Duodenal mucosa (tissue), 2 donors: Measurements from ENCODE around the gene VASN.

ENCODE experiments used
- H3K27ac ChIP-seq: one replicate; pipeline ENCODE4 v1.7.0; 2013; ENCODE audit warnings: low read depth, low read length
- H3K27me3 ChIP-seq, 2 donors: one replicate each; pipeline ENCODE4 v1.7.0; 2013; ENCODE audit warnings: low read length in 2 of 2, control low read depth in 1 of 2; ENCODE audit not compliant: insufficient read depth in 2 of 2, control insufficient read depth in 1 of 2
- H3K36me3 ChIP-seq, 2 donors: one replicate each; pipeline ENCODE4 v1.7.0; 2013; ENCODE audit warnings: low read length in 2 of 2, control low read depth in 1 of 2; ENCODE audit not compliant: insufficient read depth in 2 of 2, control insufficient read depth in 1 of 2
- H3K4me1 ChIP-seq, 2 donors: one replicate each; pipeline ENCODE4 v1.7.0; 2013; ENCODE audit warnings: low read length in 2 of 2, control low read depth in 1 of 2; ENCODE audit not compliant: insufficient read depth in 2 of 2, control insufficient read depth in 1 of 2
- H3K4me3 ChIP-seq, 2 donors: one replicate each; pipeline ENCODE4 v1.7.0; 2013; ENCODE audit warnings: low read length in 2 of 2, low read depth in 1 of 2
- H3K9ac ChIP-seq, 2 donors: one replicate each; pipeline ENCODE4 v1.7.0; 2013; ENCODE audit warnings: low read length in 2 of 2, low read depth in 1 of 2
- H3K9me3 ChIP-seq, 2 donors: one replicate each; pipeline ENCODE4 v1.7.0; 2013; ENCODE audit warnings: low read length in 2 of 2, control low read depth in 1 of 2; ENCODE audit not compliant: control insufficient read depth in 1 of 2

Gene VASN

DNA sequence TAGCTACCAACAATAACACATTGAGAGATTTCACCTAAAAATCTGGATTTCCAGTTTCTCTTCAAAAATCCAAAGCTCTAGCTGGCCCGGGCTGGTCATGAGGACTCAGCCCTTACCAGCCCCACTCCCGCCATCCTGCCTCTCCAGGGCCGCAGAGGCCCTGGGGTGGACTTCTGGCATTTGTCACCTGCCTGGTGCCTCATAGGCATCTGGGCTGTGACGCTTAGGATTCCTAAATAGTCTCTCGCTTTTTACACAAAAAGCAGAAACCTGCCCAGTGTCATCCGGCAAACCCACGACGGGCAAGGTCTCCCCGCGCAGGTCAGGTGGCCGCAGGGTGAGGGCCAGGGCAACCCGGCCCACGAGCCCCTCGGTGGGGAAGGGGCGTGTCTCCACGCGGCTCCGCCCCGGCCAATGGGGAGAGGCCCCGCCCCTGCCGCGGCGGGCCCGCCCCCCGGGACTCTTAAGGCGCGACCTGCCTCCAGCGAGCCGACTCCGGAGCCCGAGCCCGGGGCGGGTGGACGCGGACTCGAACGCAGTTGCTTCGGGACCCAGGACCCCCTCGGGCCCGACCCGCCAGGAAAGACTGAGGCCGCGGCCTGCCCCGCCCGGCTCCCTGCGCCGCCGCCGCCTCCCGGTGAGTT, at the start of gene VASN:
Gene VASN, plus strand, starts transcription at position 492 of the 644 bp plus-strand sequence. CDS start 9,030 bp downstream, outside the sequence.
- H3K9ac ChIP-seq = peak within 1 kb of the TSS; percentile 38 to 51
- no peaks in the 10 kb centered on the region for H3K9me3 ChIP-seq
- no peaks in the 10 kb centered on the region for H3K27me3 ChIP-seq
- H3K36me3 ChIP-seq = peaks cover 0 to 10% of the 10 kb centered on the region in 2 donors
- H3K27ac ChIP-seq = peak within 1 kb of the TSS; percentile 71
- H3K4me1 ChIP-seq = peaks cover 11 to 16% of the 10 kb centered on the region in 2 donors
- peak within 1 kb of the TSS; percentile 61 to 67 for H3K4me3 ChIP-seq

DNA sequence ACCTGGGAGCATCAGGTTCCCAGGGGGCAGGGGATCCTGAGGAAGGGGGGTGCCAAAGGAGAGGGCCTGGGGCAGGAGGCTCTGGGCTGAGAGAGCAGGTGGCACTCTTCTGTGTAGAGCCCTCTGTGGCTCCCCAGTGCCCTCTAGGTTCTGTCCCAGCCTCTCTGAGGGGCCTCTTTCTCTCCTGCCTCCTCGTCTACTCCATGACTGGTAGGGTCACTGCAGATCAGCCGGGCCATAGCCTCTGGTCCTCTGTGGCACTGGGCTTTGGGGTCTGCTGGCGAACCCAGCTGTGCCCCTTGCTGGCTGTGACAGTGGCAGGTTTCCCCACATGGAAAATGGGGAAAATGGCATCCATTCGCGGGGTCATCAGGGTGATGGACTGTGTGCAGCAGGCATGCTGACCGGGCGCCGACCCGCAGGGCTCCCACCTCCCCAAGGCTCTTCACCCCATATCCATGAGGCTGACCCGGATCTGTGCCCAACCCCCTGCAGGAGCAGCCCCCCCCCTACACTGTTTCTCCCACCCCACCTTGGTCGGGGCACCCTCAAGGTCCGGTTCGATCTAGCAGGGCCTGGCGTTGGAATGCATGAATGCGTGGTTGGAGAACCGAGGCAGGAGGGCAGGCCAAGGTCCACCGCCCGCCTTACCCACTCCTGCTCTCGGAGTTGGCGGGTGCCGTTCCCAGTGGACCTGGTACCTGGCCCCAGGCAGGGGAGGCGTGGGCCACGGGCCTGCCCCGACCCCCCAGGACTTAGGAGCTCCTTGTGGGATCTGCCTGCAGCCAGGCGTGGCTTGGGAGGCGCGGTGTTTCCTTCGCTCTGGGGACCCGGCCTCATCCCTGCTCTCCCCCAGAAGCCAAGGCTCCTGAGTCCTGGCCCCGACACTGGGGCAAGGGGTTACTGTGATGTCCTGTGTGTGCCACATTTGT, 49.3 kb upstream of the VASN start:
- Histone ChIP-seq H3K27ac (peak overlapping the region; percentile 51), H3K9ac (no peak overlapping the region), H3K36me3 (no peaks in the 10 kb centered on the region), H3K4me1 (peaks cover 11 to 18% of the 10 kb centered on the region in 2 donors), H3K9me3 (no peaks in the 10 kb centered on the region), H3K4me3 (no peak overlapping the region), H3K27me3 (peaks cover 1 to 8% of the 10 kb centered on the region in 2 donors)

DNA sequence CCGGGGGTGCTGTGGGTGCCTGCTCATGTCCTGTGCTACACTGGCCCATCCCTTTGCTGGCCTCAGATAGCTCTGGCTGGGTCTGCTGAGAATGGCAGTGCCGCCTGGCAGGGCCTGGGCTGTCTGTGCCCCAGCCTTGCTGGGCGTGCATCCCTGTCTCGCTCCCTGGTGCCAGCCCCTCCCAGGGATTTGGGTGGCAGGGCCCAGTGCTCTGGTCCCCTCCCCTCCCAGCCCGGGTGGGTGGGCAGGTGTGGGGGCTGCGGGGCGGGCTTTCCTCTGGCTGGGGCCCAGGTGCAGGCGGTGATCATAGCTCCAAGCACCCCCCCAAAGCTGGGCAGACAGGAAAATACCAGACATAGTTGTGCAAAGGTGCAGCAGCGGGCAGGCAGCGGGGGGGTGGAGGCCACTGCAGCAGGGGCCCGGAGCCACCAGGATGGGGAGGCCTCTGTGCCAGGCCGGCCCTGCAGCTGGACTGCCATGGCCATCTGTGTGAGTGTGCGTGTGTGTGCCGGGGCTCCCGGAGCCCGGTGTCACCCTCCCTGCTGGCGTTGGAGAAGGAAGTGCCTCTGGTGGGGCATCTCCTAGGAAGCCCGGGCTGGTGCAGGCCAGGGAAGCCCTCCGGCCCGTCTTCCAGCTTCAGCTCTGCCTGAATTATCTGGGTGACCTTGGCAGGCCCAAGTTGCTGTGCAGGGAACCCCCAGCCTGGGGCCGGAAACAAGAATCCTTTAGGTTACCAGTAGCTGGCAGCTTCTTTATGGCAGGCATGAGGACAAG, 48.4 kb upstream of the VASN start:
- Histone ChIP-seq H3K27me3 (peaks cover 0 to 8% of the 10 kb centered on the region in 2 donors), H3K9me3 (no peaks in the 10 kb centered on the region), H3K9ac (no peak overlapping the region), H3K36me3 (no peaks in the 10 kb centered on the region), H3K4me3 (no peak overlapping the region), H3K27ac (peak overlapping the region; percentile 73), H3K4me1 (peaks cover 10 to 12% of the 10 kb centered on the region in 2 donors)

DNA sequence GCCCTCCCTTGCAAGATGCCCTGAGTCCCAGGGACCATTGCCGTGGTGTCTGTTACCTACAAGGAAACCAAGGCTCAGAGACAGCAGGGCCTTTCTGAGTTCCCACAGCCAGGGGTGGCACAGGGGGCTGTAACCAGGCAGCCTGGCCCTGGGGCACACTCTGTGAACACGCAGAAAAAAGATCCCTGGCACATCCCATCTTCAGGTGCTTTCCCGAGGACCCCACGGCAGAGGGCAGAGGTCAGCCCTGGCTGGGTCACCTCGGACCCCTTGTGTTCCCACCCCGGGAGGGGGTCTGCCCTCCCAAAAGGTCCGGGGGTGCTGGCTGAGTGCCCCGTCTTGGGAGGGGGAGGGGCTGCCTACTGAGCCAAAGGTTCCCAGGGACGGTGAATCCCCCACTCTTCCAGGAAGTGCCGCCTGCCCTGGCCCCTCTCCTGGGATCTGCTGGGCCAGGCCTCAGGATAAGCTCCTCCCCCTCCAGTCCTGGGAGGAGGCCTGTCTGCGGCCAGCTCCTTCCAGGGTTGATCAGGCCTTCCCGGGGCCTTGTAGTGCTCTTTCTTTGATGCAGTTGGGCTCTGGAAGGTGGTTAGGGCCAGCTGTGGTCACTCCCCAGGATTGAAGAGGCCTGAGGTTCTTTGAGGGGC, 47.7 kb upstream of the VASN start:
- H3K9ac ChIP-seq = no peak overlapping the region

DNA sequence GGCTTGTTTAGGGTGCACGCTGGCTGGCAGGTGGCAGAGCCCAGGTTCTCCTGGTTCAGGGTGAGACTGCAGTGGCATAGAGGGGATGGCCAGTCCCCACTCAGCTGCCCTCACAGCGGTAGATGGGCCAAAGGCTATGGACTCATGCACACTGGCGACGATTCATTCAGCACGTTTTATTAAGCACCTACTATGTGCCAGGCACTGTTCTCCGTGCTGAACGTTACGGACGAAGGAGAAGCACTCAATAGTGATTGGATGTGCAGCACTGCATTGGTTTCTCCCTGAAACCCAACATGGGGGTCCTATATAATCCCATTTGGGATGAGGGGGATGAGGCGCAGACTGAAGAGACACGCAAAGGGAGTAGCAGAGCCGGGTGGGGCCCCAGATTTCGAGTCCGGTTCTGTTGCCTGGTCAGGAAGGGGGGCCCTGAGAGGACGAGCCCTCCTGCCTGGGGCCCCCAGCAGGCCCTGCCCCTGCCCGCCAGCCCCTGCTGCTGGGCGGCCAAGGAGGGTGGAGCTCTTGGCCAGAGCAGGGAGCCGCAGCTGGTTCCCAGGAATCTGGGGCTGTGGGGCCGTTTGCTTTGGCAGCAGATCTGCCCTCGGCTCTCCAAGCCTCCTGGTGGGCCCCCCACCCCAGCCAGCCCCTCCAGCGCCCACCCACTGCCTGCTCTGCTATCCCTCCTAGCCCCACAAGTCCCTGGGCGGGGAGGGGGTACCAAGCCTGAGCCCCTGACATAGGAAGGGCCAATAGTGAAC, 47.0 kb upstream of the VASN start:
- Histone ChIP-seq H3K9ac (no peak overlapping the region), H3K27ac (peak overlapping the region; percentile 5), H3K4me1 (peaks cover 12 to 15% of the 10 kb centered on the region in 2 donors), H3K9me3 (no peaks in the 10 kb centered on the region), H3K36me3 (no peaks in the 10 kb centered on the region), H3K4me3 (no peak overlapping the region), H3K27me3 (peaks cover 0 to 1% of the 10 kb centered on the region in 2 donors)

More for the DNA sequence above, 47.7 kb upstream of the VASN start:
- Histone ChIP-seq H3K9me3 (no peaks in the 10 kb centered on the region), H3K4me3 (no peak overlapping the region), H3K36me3 (no peaks in the 10 kb centered on the region), H3K27ac (peak overlapping the region; percentile 73), H3K27me3 (peaks cover 0 to 8% of the 10 kb centered on the region in 2 donors), H3K4me1 (peaks cover 12 to 18% of the 10 kb centered on the region in 2 donors)

DNA sequence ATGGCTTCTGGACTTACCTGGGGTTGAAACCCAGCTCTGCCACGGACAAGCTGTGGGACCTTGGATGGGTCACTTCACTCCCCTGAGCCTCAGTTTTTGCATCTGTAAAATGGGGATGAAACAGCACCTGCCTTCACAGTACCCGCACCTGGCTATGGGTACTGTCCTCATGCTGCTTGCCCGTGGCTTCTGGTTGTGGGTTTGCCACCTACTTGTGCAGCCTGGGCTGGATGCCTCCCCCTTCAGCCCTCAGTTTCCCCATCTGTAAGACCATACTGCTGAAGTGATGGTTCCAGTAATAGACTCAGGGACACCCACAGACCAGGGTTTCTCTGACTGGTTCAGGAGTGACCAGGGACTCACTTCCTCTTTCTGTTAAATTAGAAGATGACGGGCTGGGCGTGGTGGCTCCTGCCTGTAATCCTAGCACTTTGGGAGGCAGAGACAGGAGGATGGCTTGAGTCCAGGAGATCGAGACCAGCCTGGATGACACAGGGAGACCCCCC, 46.3 kb upstream of the VASN start:
- Histone ChIP-seq H3K9ac (no peak overlapping the region), H3K27me3 (no peaks in the 10 kb centered on the region), H3K9me3 (no peaks in the 10 kb centered on the region), H3K4me3 (no peak overlapping the region), H3K36me3 (no peaks in the 10 kb centered on the region), H3K27ac (peak overlapping the region; percentile 5), H3K4me1 (peaks cover 11 to 17% of the 10 kb centered on the region in 2 donors)

DNA sequence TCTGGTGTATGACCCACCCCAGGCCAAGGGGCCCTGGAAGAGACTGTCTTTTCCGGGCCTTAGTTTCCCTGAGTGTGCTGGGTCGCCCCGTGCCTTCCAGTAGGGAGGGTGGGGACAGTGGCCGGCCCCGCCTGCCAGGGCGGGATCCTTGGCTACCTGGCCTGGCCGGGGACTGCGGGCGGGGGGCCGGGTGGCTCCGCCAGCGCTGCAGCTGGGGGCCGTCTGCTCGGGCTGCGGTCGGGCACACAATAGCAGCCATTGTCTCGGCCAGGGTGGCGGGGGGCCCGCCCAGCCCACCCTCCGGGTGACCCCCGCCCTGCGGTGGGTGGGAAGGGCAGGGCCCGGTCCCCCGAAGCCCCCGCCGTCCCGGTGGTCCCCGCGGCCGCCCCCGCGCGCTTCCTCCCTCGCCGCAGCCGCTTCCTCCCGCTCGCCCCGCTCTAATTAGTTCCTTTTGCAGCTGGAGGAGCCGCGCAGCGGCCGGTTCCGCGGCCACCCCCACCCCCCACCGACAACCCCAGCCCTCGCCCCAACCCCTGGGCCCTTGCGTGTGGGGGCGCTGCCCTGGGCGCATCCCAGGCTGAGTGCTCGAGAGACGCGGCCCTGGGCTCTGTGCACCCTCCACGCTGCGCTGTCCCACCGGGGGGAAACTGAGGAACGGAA, 44.1 kb upstream of the VASN start:
- H3K9ac ChIP-seq = peak overlapping the region; percentile 33 to 51
- H3K4me3 ChIP-seq = peak overlapping the region; percentile 52 to 55
- peaks cover 11 to 17% of the 10 kb centered on the region in 2 donors for H3K4me1 ChIP-seq
- H3K36me3 ChIP-seq = no peaks in the 10 kb centered on the region
- H3K9me3 ChIP-seq = no peaks in the 10 kb centered on the region
- H3K27ac ChIP-seq = peak overlapping the region; percentile 56
- peaks cover 0 to 7% of the 10 kb centered on the region in 2 donors for H3K27me3 ChIP-seq

DNA sequence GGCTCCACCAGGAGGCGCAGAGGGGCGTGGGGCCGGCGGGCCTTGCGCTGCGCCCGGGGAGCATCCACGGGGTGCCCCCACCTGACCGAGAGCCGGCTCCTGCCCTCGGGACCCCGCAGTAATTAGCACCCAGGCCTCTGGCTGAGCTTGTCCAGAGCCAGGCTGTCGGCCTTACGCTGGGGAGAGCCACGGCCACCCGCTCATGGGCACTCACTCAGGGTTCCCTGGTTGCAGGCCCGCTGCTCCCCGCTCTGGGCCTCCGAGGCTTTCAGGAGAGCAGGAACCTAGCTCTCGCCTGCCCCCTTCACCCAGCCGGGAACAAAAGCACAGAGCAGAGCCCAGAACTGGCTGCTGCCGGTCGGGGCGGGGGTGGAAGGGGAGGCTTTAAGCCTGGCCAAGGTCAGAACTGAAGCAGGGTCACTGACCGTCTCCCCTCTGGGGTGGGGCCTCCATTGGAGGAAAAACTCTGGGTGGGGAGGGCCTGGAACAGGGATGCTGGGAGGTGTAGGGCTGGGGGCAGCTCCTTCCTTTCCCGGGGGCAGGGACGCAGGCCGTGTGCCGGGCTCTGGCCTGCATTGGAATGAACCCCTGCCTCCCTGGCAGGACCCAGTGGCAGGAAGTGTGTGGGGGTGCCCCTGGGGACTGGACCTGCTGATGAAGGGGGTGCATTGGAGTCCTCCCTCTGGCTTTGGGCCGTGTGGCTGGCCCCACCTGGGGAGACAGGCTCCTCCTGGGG, 43.4 kb upstream of the VASN start:
- H3K9me3 ChIP-seq = no peaks in the 10 kb centered on the region
- H3K27ac ChIP-seq = peak overlapping the region; percentile 62
- no peaks in the 10 kb centered on the region for H3K36me3 ChIP-seq
- peaks cover 11 to 17% of the 10 kb centered on the region in 2 donors for H3K4me1 ChIP-seq
- peaks cover 0 to 12% of the 10 kb centered on the region in 2 donors for H3K27me3 ChIP-seq
- peak overlapping the region; percentile 33 to 51 for H3K9ac ChIP-seq
- peak overlapping the region; percentile 52 to 55 for H3K4me3 ChIP-seq
